ENCODE results near the gene MICAL2. TPM values are rescaled to one million over a fixed set of nuclear protein-coding genes. Genes with fewer than 3 reads are reported as not detected.

MICAL2 gene
- total RNA-seq, 2 experiments from 2014 or later, result 155 to 158 TPM

Other genes starting within 250 kb of the MICAL2 start
- gene DKK3, start 102.0 kb upstream of the MICAL2 start, total RNA-seq, result under 1 TPM; 0.17 to 0.23 TPM